GM21619 (cell line): ENCODE results near the gene ESRRA.

ENCODE experiments used
- ATAC-seq: cut with Tn5 transposase; IDR thresholded peaks from one replicate; pipeline ENCODE4 v1.9.1; 2021; ENCODE audit not compliant: unreplicated experiment

The ESRRA gene

GRCh38 chr11:64327993-64328392, 22.7 kb downstream of the ESRRA start:
- ATAC-seq = no peak

DNA sequence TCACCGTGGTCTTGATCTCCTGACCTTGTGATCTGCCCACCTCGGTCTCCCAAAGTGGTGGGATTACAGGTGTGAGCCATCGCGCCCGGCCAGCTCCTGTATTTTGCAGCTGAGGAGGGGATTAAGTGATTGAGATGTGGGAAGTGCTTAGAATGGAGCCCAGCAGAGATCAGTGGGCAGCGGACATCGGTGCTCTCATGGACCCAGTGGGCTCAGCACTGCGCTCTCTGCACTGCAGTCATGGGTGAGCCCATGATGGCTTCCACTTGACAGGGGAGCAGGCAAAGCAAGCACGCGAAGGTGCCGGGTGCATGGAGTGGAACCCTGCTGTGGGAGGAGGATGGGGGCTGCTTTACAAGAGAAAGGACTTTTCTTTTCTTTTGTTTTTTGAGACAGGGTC, 25.6 kb downstream of the ESRRA start:
- ATAC-seq = no peak

- no peak for ATAC-seq
These were observed 26.4 kb downstream of the ESRRA start for GRCh38 chr11:64331569-64332371.

DNA sequence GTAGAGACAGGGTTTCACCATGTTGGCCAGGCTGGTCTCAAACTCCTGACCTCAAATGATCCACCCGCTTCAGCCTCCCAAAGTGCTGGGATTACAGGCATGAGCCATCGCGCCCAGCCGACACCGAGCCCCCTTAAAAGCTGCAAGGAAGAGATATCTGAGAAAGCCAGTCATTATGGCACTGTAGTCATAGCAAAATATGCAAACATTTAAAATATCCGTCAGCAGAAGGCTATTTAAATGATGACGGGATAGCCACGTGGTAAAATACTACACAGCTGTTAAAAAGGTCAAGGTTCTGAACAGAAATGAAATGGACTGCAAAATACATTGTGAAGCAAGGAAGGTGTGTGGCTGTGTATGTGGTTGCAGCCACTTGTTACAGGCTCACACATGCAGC, 28.2 kb downstream of the ESRRA start:
- ATAC-seq = no peak

DNA sequence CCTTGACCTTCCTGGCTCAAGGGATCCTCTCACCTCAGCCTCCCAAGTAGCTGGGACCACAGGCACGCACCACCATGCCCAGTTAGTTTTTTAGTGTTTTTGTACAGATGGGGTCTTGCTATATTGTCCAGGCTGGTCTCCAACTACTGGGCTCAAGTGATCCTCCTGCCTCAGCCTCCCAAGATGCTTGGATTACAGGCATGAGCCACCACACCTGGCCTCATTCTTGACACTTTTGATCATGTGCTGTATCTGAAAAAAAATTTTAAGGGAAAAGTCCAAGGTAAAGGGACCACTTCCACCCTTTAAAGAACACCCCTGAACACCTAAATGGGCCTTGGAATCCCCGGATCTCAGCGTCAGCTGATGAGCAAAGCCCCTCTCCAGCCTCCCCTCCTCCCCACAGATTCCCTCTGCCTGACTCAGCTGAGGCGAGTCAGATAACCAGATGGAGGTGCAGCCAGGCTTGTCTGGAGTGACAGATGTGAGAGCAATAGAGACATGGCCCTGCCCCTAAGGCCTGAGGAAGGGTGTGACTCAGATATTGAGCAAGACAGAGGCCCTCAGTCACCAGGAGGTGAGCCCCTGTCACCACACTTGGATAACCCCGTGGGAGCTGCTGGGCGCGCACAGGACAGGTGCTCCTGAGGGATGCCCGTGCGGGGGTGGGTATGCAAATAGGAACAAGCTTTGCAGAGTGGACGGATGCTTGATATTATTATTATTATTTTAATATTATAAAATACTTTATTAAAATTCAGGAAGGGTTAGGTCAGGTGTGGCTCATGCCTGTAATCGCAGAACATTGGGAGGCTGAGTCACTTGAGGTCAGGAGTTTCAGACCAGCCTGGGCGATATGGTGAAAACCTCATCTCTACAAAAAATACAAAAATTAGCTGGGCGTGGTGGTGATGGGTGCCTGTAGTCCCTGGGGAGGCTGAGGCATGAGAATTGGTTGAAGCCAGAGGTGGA, 29.7 kb downstream of the ESRRA start:
- ATAC-seq = peak; percentile 72

DNA sequence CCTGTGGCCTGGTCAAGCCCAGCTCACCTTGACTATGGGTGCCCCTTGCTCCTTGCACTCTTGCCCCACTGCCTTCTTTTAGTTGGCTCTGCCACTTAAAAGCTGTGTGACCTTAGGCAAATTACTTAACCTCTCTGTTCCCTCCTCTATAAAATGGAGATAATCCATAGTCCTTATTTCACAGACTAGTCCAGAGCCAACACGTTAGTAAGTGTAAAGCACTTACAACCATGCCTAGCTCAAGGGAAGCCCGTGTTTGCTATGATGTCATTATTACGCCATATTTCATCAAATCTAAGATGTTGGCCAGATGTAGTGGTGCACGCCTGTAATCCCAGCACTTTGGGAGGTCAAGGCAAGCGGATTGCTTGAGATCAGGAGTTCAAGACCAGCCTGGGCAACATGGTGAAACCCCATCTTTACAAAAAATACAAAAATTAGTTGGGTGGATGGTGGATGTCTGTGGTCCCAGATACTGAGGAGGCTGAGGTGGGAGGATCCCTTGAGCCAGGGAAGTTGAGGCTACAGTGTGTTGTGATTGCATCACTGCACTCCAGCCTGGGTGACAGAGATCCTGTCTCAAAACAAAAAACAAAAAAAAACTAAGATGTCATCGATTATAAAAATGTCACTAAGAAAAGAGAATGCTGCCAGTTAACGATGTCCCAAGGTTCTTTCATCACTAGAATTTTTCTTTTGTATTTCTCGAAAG, 32.4 kb downstream of the ESRRA start:
- ATAC-seq = no peak

DNA sequence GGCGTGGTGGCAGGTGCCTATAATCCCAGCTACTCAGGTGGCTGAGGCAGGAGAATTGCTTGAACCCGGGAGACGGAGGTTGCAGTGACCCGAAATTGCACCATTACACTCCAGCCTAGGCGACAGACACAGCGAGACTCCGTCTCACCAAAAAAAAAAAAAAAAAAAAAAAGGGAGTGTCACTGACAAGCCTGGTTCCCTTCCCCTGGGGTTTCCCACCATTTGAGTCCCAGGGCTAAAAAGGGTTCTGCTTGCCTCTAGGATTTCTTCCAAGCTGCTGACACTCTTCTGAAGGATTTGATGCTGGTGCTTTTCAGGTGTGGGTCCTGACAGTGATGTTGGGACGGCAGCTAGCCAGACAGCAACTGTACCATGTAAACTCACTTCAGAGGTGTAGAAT, 33.4 kb downstream of the ESRRA start:
- no peak for ATAC-seq

DNA sequence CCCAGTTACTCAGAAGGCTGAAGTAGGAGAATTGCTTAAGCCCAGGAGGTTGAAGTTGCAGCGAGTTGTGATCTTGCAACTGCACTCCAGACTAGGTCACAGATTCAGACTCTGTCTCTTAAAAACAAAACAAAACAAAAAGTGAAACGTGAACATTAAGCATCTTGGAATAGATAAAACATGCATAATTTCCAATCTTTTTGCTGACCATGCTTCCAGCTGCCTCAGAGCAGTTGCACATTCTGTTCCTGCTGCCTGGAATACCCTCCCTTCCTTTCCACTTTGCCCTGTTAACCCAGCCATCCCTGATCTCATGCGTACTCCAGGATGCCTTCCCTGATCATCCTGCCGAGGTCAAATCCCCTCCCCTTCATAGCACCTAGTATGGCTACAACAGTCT, 34.0 kb downstream of the ESRRA start:
- no peak for ATAC-seq

DNA sequence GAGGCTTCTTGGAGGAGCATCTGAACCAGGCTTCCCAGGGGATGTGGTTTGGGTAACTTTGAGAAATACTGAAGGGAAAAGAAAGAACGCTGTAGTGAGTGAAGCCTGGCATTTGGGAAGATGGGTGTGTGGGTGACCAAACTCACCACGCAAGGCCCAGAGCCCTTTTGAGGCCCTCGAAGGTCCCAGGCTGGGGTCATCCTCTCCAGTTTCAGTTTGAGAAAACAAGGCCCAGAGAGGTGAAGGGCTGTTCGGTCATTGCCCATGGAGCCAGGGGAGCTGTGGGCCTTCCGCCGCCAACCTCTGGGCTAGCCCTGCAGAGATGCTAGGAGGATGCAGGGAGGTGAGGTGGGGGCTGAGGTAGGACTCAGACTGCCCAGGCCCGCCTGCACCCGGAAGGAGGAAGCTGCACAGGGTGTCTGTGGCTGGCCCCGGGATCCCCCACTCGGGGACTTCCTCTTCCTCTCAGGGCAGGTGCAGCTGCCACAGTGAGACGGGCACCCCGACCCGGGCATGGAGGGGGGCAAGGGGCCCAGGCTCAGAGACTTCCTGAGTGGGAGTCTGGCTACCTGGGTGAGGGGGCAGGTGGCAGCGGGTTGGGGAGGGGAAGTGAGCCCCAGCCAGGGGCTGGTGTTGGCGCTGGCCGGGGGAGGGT, 34.6 kb downstream of the ESRRA start, which contains the start of gene CCDC88B:
Gene CCDC88B, plus strand, starts transcription at position 451 of the 655 bp plus-strand sequence. Its CDS starts 63 bp downstream, at position 514.
- ATAC-seq = peak; percentile 45

GRCh38 chr11:64340671-64341335, 35.5 kb downstream of the ESRRA start:
- ATAC-seq = no peak

- no peak for ATAC-seq
These were observed 36.1 kb downstream of the ESRRA start for GRCh38 chr11:64341429-64341828.

DNA sequence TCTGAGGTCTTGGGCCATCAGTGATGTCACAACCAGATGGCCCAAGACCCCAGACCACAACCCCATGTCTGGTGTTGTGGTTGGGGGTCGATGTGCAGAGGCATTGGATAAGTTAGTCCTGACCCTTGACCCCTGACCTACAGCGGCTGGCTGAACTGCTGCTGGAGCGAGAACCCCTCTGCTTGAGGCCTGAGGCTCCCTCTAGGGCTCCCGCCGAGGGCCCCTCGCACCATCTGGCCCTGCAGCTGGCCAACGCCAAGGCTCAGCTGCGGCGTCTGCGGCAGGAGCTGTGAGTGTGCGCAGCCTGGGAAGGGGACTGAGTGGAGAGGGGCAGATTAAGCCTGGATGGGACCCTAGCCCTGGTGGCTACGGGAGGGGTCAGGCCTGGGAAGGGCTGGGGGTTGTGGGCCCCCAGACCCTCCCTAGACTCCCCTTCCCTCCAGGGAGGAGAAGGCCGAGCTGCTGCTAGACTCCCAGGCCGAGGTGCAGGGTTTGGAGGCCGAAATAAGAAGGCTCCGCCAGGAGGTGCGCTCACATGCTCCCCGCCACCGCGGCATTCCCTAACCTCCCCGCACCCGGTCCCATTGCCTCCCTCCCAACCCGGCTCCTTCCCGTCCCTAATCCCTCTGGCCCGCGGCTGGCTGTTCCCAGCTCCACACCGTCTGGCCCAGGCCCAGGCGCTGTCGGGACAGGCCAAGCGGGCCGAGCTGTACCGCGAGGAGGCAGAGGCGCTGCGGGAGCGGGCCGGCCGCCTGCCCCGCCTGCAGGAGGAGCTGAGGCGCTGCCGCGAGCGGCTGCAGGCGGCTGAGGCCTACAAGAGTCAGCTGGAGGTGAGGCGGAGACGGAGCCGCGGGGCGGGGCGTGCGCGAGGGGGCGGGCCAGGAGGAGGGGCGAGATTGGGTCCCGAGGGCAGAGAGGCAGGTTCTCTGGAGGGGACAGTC, 36.8 kb downstream of the ESRRA start:
- ATAC-seq = peak; percentile 33

- ATAC-seq = no peak
These were observed 37.8 kb downstream of the ESRRA start for GRCh38 chr11:64342869-64343745.

- no peak for ATAC-seq
These were observed 38.6 kb downstream of the ESRRA start for GRCh38 chr11:64343767-64344559.

GRCh38 chr11:64344787-64345186, 39.5 kb downstream of the ESRRA start:
- no peak for ATAC-seq

DNA sequence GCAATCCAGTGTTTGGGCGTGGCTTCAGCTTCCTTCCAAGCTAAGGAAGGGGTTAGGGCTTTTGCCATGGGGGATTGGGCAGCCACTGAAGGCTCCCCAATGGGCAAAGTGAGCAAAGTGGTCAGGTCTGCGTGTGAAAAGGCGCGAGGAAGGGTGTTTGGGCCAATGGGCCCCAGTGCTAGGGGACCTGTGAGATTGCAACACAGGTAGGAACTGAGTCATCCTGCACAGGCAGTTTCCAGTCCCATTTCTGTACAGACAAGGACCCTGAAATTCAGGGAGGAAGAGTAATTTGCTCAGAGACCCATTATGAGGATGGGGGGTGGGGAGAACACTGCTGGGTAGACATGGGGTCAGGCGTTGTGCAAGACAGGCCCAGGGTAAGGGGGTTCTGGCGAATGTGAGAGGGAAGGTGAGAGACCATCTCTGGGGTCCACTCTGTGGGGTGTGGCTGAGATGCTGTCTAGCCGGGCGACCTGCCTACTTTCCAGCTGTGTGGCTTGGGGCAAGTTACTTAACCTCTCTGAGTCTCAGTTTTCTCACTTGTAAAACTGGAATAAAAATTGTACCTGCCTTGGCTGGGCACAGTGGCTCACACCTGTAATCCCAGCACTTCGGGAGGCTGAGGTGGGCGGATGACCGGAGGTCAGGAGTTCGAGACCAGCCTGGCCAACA, 42.0 kb downstream of the ESRRA start:
- ATAC-seq = no peak
